OCI-LY7 (cell line): Measurements from ENCODE around the gene DPYD.

ENCODE experiments used
- EZH2phosphoT487 ChIP-seq: fragments of 200-600 bp; sonication (generic); IDR thresholded peaks from 2 replicates; pipeline ENCODE4 v1.6.1; 2018; ENCODE audit warnings: low read depth, borderline replicate concordance, mild to moderate bottlenecking, mixed run types, antibody characterized with exemption, low read length, moderate library complexity, mixed read lengths
- TF ChIP-seq, protein P1 (sequence below): fragments of 200-600 bp; sonication (generic); conservative IDR thresholded peaks from 2 replicates; pipeline ENCODE4 v1.5.1; 2014; ENCODE audit warnings: mild to moderate bottlenecking, antibody characterized with exemption, low read length, moderate library complexity, mixed read lengths

- TF ChIP-seq, protein P1, sequence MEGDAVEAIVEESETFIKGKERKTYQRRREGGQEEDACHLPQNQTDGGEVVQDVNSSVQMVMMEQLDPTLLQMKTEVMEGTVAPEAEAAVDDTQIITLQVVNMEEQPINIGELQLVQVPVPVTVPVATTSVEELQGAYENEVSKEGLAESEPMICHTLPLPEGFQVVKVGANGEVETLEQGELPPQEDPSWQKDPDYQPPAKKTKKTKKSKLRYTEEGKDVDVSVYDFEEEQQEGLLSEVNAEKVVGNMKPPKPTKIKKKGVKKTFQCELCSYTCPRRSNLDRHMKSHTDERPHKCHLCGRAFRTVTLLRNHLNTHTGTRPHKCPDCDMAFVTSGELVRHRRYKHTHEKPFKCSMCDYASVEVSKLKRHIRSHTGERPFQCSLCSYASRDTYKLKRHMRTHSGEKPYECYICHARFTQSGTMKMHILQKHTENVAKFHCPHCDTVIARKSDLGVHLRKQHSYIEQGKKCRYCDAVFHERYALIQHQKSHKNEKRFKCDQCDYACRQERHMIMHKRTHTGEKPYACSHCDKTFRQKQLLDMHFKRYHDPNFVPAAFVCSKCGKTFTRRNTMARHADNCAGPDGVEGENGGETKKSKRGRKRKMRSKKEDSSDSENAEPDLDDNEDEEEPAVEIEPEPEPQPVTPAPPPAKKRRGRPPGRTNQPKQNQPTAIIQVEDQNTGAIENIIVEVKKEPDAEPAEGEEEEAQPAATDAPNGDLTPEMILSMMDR: no peak
- no peak for TF ChIP-seq EZH2phosphoT487
These were observed 332.1 kb downstream of the DPYD start for GRCh38 chr1:97588772-97589171.
